ENCODE data around the gene TUBB.
A peak's percentile ranks its signal among the peaks of the same experiment; 100 is the strongest.

TUBB gene

DNA sequence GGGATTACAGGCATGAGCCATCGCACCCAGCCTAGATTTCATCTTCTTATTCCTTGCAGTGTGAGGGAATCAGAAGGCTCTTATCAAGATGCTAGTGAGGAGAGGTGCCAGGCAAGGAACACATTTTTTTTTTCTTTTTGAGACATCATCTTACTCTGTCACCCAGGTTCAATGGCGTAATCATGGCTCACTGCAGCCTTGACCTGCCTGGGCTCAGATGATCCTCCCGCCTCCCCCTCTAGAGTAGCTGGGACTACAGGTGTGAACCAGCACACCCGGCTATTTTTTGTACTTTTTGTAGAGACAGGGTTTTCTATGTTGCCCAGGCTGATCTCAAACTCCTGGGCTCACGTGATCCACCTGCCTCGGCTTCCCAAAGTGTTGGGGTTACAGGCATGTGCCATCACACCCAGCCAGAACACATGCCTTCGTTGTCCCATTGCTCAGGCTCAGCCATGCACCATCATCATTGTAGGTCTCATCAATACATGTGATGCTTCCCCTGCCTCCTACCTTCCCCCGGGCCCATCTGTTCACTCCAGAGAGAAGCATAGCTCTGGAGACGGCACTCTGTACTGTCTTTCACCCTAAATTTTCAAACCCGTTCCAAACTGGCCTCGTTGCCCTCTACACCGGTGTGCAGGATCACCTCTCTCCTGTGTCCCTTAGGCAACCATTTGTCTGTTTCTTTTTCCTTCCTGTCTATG lies 12.2 kb downstream of the TUBB start:
- no peak for FAIRE-seq
- no peak for DNase-seq (ENCODE audit: extremely low spot score, insufficient read length, low read depth)

DNA sequence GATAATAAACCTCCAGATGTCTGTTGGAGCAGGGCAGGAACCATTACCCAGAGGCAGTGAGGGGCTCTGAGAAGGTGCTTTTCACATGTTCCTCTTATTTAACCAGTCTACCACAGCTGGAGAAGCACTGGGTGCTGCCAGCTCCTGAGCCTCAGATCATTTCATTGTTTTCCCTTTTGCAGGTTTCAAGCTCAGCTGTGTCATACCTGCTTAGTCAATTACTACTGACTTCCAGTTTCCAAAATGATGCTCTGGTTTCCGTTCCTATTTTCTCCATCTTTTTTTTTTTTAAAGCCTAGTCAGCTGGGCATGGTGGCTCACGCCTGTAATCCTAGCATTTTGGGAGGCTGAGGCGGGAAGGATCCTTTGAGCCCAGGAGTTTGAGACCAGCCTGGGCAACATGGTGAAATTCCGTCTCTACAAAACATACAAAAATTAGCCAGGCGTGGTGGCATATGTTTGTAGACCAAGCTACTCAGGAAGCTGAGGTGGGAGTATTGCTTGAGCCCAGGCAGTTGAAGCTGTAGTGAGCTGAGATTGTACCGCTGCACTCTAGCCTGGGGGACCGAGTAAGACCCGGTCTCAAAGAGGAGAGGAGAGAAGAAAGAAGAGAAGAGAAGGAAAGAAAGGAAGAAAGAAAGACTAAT lies 15.6 kb downstream of the TUBB start:
- DNase-seq (ENCODE audit: extremely low spot score, insufficient read length, low read depth), result no peak
- FAIRE-seq, result peak; percentile 50

DNA sequence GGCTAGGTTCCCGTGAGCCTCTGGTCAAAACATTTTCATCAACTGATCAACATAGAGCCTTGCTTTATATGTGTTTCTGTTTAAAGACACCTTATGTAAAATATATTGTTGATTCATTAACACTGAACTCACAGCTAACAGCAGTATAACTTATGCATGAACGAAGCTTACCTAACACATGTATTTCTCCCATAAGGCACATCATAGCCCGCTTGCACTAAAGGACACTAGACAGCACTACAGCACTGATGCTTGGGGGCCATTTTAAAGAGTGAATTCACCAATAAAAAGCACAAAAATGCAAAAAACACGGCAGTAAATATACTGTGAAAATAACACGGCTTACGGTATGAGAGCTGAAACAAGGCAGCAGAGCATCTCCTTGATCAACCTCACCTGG lies 18.4 kb downstream of the TUBB start:
- no peak for FAIRE-seq
- no peak for DNase-seq (ENCODE audit: extremely low spot score, insufficient read length, low read depth)

DNA sequence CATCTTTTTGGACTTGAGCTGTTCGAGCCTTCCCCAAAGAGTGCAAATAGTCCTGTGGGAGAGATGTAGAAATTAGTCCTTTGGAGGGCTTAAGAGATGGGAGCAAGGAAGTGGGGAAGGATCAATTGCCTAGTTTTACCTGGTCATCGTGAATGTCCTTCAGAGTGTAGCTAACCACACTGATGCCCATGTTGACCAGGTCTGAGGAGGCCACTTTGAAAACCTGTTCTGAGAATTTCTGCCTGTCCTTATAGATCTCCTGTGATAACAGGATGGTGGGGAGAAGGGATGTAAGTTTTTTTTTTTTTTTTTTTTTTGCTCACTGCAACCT lies 20.4 kb downstream of the TUBB start:
- DNase-seq (ENCODE audit: extremely low spot score, insufficient read length, low read depth) (no peak), FAIRE-seq (no peak)

DNA sequence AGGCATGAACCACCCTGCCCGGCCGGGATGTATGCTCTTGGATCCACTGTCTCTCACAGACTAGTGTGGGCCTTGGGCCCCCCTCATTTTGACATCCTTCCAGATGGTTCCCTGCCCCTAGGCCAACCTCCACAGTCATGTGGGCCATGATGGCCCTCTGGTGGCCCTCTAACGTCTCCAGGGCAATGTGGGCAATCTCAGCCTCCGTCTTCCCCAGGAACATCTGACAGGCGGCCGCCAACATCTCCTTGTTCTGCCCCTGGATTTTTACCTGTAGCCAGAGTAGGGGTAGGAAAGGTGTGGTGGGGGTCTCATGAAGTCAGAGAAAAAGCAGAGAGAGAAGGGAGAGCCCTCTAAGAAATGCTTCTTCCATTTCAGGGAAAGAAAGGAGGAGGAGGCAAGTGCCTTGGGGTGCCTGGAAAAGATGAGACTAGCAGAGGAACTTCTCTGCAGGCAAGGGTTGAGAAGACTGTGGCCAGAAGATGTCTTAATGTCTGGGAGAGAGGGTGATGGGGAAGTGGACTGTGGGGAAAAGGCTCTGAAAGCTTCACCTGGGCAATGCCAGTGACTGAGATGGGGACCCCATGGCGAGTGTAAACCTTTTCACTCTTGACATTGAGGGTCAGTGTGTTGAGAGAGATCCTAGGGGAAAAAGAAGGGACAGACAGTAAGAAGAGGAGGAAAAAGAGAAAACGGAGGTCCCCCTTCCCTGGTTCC lies 21.1 kb downstream of the TUBB start:
- no peak for DNase-seq (ENCODE audit: extremely low spot score, insufficient read length, low read depth)
- no peak for FAIRE-seq

DNA sequence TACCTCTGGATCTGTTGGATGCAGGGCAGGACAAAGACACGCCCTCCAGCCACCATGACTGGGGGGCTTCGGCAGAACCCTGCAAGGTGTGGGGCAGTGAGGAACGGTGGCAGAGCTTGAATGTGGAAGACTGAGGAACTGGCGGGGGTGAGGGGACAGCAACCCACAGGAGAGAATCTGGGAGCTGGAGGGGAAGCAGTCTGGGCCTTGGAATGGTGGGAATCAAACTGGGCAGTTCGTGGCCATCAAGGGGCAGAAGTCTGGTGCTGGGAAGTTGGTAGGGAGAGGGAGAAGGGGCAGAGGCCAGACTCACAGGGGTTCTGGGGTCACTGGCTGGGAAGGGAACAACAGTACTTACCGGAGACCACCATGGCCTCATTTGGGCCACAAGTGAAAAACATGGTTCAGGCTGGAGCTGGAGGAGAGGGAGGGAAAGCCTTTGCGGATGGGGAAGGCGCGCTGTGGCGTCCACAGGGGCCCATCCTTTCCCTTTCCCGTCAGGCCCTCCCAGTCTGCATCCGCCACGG lies 21.7 kb downstream of the TUBB start:
- DNase-seq (ENCODE audit: extremely low spot score, insufficient read length, low read depth), result no peak
- no peak for FAIRE-seq

DNA sequence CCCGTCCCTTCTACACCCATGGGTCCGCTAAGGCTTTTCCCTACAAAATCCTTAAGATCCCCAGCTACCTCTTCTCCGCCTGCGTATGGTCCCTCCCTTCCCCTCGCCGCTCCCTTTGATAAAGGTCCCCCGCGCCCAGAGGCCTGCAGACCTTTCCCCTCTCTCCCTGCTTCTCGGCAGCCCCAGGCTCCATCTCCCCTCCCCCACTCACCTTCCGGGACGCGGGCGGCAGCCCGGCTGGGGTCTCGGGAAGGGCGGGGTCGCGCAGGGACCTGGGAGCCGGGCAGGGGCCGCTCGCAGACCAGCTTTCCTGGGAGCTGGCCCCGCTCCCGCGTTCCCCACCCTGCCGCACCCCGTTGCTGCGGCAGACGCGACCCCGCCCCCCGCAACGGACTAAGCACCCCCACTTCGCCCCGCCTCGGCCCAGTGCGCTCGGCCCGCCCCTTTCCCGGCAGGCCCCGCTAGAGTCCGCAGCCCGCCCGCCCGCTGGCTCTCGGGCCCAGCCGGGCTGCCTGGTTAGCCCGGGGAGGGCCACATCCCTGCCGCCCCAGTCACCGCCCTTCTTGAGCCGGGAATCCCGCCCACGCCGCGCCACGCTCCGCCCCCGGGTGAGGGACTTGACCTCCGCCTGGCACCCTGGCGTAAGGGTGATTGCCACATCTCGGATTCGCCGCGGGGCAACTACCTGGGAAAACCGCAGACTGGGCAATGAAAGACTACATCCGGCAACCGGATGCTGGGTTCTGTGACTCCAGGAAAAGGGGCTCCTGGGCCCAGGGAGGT lies 22.4 kb downstream of the TUBB start, which contains the start of gene FLOT1:
Gene FLOT1, minus strand, starts transcription at position 372 of the 783 bp plus-strand sequence. CDS start 498 bp downstream, outside the sequence.
- peak; percentile 85 for FAIRE-seq

DNA sequence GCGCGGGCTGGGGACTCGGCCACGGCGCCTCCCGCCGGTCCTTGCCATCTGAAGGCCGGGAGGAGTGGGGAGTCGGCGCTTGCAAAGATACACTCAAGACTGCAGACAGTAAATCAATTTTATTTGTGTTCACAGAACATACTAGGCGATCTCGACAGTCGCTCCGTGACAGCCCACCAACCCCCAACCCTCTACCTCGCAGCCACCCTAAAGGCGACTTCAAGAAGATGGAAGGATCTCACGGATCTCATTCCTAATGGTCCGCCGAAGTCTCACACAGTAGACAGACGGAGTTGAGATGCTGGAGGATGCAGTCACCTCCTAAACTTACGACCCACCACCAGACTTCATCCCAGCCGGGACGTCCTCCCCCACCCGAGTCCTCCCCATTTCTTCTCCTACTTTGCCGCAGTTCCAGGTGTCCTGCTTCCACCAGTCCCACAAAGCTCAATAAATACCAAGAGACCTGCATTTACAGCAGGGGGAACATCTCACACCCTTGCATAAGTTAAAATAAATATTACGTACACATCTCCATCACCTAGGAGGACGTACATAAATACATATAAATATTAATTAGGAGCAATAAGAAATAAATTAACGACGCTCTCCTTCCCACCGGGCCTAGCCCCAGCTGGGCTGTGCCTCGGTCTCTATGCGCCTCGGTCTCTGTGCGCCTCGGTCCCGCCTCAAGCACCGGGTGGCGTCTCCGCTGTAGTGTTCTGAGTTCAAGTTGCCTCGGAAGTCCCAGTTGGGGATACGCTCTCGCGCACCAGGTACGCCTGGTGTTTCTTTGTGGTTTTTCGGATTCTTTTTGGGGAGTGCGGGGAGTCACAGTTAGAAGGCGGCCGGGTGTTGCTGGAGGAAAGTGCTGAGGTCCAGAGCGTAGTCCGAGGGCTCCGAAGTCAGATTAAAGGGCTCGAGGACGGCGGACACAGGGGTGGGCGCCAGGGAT lies 23.2 kb downstream of the TUBB start:
- FAIRE-seq (no peak), DNase-seq (ENCODE audit: extremely low spot score, insufficient read length, low read depth) (no peak)

More for the DNA sequence above, 22.4 kb downstream of the TUBB start, which contains the start of gene FLOT1:
- peak; percentile 80 for DNase-seq (ENCODE audit: extremely low spot score, insufficient read length, low read depth)

DNA sequence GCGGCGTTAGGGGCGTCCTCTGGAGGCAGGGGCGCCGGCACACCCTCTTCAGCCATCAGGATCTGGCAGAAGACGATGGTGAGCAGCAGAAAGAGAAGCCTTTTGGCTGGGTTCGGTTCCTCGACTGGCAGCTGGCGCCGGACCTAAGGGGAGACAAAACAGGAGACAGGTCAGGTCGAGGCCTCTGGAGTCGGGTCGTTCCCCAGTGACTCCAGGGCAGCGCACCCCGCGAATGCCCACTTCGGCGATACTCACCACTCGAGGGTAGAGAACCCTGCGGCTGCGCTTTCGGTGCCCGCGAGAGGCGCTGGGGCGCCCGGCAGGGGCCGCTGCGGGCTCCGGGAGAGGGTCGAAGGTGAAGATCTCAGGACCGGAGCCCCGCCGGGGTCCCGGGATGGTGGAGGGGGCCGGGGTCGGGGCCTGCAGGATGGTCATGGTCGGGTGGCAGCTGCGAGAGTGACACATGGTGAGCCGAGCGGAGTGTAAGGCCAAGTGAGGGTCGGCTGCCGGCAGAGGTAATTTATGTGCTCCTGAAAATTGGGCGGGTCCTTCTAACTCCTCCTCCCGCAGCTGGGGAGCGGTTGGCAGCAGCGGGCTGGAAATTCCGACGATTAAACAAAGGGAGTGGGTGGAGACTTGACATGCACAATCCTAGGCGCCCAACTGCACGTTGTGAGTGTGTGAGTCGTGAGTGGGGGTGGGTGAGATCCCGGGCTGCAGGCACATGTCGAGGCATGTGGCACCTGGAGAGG lies 24.1 kb downstream of the TUBB start, which contains the start of gene IER3:
Gene IER3, minus strand, starts transcription at position 494 of the 752 bp plus-strand sequence. Its CDS starts 29 bp downstream, at position 465.
- DNase-seq (ENCODE audit: extremely low spot score, insufficient read length, low read depth), result no peak
- peak; percentile 76 for FAIRE-seq

DNA sequence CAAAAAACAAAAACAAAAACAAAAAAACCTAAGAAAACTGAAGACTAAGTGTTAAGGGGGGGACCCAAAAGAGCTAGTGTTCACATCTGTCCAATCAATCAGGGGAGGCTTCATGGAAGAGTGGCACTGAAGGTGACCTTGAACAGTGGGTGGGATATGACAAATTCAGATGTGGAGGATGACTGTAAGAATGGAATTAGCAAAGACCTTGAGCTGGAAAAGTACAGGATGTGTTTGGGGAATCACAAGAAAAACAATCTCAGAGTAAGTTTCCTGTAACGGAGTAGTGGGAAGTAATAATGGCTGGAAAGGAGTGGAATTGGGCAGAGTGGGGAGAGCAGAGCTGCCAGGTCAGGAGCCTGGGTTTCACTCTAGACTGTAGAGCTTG lies 27.1 kb downstream of the TUBB start:
- DNase-seq (ENCODE audit: extremely low spot score, insufficient read length, low read depth) (no peak), FAIRE-seq (no peak)

DNA sequence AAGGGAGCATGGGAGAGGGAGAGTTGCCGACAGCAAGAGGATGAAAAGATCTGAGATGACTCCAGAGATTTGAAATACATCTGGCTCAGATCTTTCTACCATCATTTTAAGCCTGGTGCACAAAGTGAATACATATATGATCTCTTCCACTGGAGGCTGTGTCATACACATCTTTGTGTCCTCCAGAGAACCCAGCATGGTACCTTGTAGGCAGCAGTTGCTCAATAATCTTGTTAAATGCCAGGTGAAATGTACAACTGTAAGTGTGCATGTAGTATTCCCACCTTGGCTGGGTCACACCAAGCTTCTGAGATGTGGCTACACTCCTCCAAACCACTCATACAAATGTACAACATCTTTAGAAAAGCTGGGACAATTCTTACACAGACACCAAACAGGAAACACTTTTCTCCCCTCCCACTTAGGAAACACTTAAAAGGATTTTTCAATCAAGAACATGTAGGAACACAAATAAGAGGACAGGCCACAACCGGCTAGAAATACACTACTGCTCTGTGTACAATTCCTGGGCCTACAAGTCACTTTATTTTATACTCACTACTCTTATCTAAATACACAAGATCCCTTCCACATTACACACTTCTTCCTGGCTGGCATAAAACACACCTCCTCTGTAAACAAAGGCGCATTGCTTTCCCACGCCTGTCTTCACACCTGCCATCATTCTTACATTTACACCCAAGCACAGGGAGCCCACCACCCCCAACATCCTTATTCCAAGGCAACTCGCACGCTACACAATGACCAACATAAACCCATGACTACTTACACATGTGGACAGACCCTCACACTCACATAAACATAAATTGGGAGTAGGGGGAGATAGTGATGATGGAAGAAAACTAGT lies 28.0 kb downstream of the TUBB start:
- DNase-seq (ENCODE audit: extremely low spot score, insufficient read length, low read depth), result no peak
- no peak for FAIRE-seq

DNA sequence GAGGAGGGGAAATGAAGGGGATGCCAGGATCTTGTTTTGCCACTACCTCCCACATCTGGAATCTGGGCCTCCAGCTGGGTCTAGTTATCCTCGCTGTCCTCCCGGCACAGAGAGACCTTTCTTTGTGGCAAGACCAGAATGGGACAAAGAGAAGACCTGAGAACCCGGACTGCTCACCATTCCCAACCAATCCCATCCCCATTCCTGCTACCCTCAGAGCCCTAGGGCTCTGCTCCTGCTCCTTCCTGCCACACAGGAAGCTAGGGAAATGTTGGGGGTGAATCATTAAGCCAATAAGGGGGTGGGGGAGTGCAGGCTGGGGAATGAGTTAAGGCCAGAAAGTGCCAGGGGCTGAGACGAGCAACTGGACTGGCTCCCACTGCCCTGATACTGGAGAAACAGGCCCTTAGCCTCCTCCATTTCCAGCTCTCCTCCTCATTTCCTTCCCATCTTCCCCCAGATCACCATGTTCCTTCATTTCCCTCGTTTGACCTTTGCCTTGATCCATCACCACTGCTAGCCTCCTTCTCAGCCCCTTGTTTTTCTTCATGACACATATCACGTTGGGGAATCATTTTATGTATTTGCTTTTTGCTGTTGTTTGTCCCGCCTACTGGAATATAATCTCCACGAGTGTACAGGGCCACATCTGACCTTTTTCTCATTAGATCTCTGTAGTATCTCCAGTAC lies 28.8 kb downstream of the TUBB start:
- DNase-seq (ENCODE audit: extremely low spot score, insufficient read length, low read depth), result no peak

DNA sequence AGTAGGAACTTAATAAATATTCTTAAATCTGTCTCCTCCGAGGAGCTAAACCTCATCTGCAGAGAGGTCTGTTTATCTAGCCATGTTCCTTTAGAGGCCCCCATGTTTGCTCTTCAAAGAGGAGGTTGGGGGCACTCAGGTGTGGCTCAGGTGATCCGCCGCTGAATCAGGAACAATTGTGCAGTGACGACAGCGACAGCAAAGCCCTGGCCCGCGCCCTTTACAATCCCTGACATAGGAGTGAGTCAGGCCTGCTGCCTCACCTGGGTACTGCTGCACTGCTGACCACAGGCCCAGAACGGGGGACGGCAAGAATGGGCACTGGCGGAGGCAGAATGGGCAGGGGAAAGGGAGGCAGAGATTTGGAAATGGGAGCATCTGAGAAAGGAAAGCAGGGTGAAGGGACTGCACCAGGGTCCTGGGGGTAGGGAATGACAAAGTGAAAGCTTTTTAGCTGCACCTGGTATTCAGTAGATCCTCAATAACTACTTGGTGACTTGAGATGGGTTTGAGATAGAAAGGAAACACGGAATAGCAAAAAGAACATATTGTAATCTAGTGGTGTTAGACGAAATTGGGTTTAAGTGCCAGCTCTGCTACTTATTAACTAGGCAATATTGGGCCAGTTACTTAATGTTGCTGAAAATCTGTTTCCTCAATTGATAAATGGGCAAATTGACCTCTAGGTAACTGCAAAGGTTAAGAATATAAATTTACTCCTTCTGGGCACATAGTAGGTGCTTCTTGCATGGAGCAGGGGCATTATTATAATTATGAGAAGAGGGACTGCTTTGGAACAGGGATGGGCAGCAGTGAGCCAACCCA lies 29.6 kb downstream of the TUBB start:
- FAIRE-seq (no peak), DNase-seq (ENCODE audit: extremely low spot score, insufficient read length, low read depth) (no peak)

More for the DNA sequence above, 28.8 kb downstream of the TUBB start:
- FAIRE-seq, result no peak

DNA sequence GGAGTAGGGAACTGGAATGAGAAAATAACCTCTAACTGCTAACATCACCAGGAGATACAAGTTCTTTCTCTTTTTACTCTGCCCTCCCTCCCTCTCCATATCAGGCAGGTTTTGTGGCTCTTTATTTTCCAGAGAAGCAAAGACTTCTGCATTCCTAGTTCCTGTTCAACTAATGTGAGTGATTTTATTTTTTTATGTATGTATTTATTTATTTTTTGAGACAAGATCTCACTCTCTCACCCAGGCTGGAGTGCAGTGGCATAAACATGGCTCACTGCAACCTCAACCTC lies 30.2 kb downstream of the TUBB start:
- no peak for DNase-seq (ENCODE audit: extremely low spot score, insufficient read length, low read depth)
- FAIRE-seq, result no peak

DNA sequence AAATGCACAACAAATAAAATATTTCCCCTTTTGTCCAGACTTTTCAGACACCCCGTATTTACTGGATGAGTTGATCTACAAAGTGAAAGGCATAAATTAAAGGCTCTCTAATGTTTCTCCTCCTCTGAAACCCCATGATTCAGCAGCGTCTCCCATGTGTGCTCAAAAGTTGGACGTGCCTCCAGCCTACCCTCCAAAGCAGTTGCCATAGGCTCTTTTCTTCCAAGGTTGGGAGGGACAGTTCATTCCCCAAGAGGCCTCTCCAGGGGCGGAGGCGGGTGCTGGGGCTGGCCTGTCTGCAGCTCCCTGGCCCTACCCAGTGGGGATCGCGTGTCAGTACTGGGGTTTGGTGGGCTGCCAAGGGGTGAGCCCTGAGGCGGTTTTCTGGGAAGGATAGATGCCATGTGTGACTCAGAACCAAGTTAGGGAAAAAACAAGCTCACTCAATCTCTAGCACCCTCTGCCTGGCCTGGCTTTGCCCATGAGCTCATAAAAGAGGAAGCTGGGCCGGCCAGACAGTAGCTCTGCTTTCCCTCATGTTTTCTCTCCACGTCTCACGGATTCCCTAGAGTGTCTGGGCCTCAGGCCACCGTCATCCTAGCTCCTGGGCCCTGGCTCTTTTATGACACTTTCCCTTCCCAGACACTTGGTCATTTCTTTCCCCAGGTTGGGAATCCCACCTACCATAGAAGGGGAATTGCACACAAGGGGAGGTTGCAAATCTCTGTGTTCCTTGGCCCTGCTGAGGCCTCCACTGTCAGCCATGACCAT lies 32.2 kb downstream of the TUBB start:
- DNase-seq (ENCODE audit: extremely low spot score, insufficient read length, low read depth), result no peak
- FAIRE-seq, result no peak
